Measurements from ENCODE around the gene RAD51AP1. TPM values are rescaled to one million over a fixed set of nuclear protein-coding genes. Genes with fewer than 3 reads are reported as not detected.

Gene RAD51AP1
- total RNA-seq: 1 to 10 TPM; 7.5 TPM
- 10 to 100 TPM; 19.1 to 41.3 (median 30.1) TPM for polyA plus RNA-seq (ENCODE audit: insufficient read length in 6 of 6)
- long read RNA-seq, donor 1, partial matches to known transcripts: 0 of 4 reads
- long read RNA-seq, donor 1, other reads (novel, unspliced or antisense): 0 of 4 reads
- long read RNA-seq, donor 2, transcript RAD51AP1-202 (9 exons, 2,113 nt): major isoform, 5 of 6 reads
- long read RNA-seq, donor 2, partial matches to known transcripts: 0 of 6 reads
- long read RNA-seq, donor 2, other reads (novel, unspliced or antisense): 0 of 6 reads
- long read RNA-seq, donor 3, transcript RAD51AP1-202 (9 exons, 2,113 nt): major isoform, 6 of 7 reads
- long read RNA-seq, donor 3, partial matches to known transcripts: 0 of 7 reads
- long read RNA-seq, donor 3, other reads (novel, unspliced or antisense): 0 of 7 reads
- long read RNA-seq, donor 4, partial matches to known transcripts: 2 of 3 reads
- long read RNA-seq, donor 4, other reads (novel, unspliced or antisense): 1 of 3 reads
- long read RNA-seq, donor 5, partial matches to known transcripts: 0 of 2 reads
- long read RNA-seq, donor 5, other reads (novel, unspliced or antisense): 0 of 2 reads
- long read RNA-seq, donor 6, transcript RAD51AP1-202 (9 exons, 2,113 nt): major isoform, 12 of 13 reads
- long read RNA-seq, donor 6, partial matches to known transcripts: 0 of 13 reads
- long read RNA-seq, donor 6, other reads (novel, unspliced or antisense): 0 of 13 reads
- long read RNA-seq, donor 7, partial matches to known transcripts: 0 of 4 reads
- long read RNA-seq, donor 7, other reads (novel, unspliced or antisense): 0 of 4 reads
- long read RNA-seq, donor 8, partial matches to known transcripts: 0 of 1 reads
- long read RNA-seq, donor 8, other reads (novel, unspliced or antisense): 0 of 1 reads
- long read RNA-seq, donor 9: 0 reads
- long read RNA-seq, donor 10, partial matches to known transcripts: 1 of 2 reads
- long read RNA-seq, donor 10, other reads (novel, unspliced or antisense): 1 of 2 reads
- long read RNA-seq, donor 11: 0 reads
- long read RNA-seq, donor 12: 0 reads

GRCh38 chr12:4538207-4539160 lies at the start of gene RAD51AP1:
Gene RAD51AP1 (plus strand): TSS chr12:4538890. CDS start chr12:4538940, 50 bp downstream.
- TF ChIP-seq CTCF (IDR thresholded peaks at IDR 0.05): no peak
- H3K27ac ChIP-seq: peak within 1 kb of the TSS; percentile 93 to 94
- intact Hi-C loops (cut with DNase I): no loop called here
- no peaks in the 10 kb centered on the region for H3K27me3 ChIP-seq
- ATAC-seq (peak; percentile 100), DNase-seq (peak; percentile 95 to 97 (median 96))
- peaks cover 9 to 28% of the 10 kb centered on the region in 2 donors for H3K4me1 ChIP-seq
- H3K9me3 ChIP-seq: no peaks in the 10 kb centered on the region
- H3K4me3 ChIP-seq: peak within 1 kb of the TSS; percentile 81 to 84
- peaks cover 0 to 21% of the 10 kb centered on the region in 2 donors for H3K36me3 ChIP-seq

GRCh38 chr12:4489556-4489955 lies 49.1 kb upstream of the RAD51AP1 start:
- Histone ChIP-seq H3K4me3 (no peak overlapping the region), H3K9me3 (no peaks in the 10 kb centered on the region), H3K27me3 (no peaks in the 10 kb centered on the region), H3K27ac (no peak overlapping the region), H3K36me3 (peaks cover 0 to 53% of the 10 kb centered on the region in 2 donors), H3K4me1 (no peaks in the 10 kb centered on the region)
- DNase-seq (no peak), ATAC-seq (no peak)
- TF ChIP-seq CTCF (IDR thresholded peaks at IDR 0.05): no peak
- intact Hi-C loops (cut with DNase I): no loop called here

- Histone ChIP-seq H3K4me3 (no peak overlapping the region), H3K36me3 (peaks cover 0 to 61% of the 10 kb centered on the region in 2 donors), H3K27me3 (no peaks in the 10 kb centered on the region), H3K27ac (no peak overlapping the region), H3K9me3 (no peaks in the 10 kb centered on the region), H3K4me1 (no peaks in the 10 kb centered on the region)
- ATAC-seq: no peak
- TF ChIP-seq CTCF (IDR thresholded peaks at IDR 0.05): no peak
- no peak for DNase-seq
- intact Hi-C loops (cut with DNase I): no loop called here
Measured at GRCh38 chr12:4490973-4491372, 47.7 kb upstream of the RAD51AP1 start.

- intact Hi-C loops (cut with DNase I): no loop called here
- peaks cover 0 to 58% of the 10 kb centered on the region in 2 donors for H3K36me3 ChIP-seq
- no peaks in the 10 kb centered on the region for H3K4me1 ChIP-seq
Measured at GRCh38 chr12:4496145-4496838, 42.4 kb upstream of the RAD51AP1 start.

More at GRCh38 chr12:4496145-4496838, 42.4 kb upstream of the RAD51AP1 start:
- DNase-seq (no peak), ATAC-seq (no peak)
- TF ChIP-seq CTCF (IDR thresholded peaks at IDR 0.05): no peak
- no peaks in the 10 kb centered on the region for H3K27me3 ChIP-seq
- no peaks in the 10 kb centered on the region for H3K9me3 ChIP-seq
- H3K27ac ChIP-seq: no peak overlapping the region
- no peak overlapping the region for H3K4me3 ChIP-seq
